Measurements from ENCODE around the gene AFF1.

GRCh38 chr4:87118421-87118820, 183.6 kb downstream of the AFF1 start:
- no peak for TF ChIP-seq CTCF (IDR thresholded peaks at IDR 0.05; ENCODE audit: insufficient read depth, low read length, poor library complexity, severe bottlenecking)
- no peak for TF ChIP-seq EZH2phosphoT487 (conservative IDR thresholded peaks at IDR 0.05; ENCODE audit: low read length)
